Myocyte (in vitro differentiated cells): Measurements from ENCODE around the gene PRR27. TPM values are rescaled to one million over a fixed set of nuclear protein-coding genes. Genes with fewer than 3 reads are reported as not detected.

ENCODE experiments used
- DNase-seq: peaks from one replicate; pipeline ENCODE4 v3.0.0-alpha.2; 2012; ENCODE audit warnings: low read depth
- polyA plus RNA-seq: library from polyadenylated mRNA; unstranded; fragments of >200 nt; gene quantifications from one replicate; pipeline ENCODE4 v1.2.1, GENCODE V29; 2012; ENCODE audit warnings: missing spikeins
- total RNA-seq: library from RNA; depleted of rRNA; stranded (reverse); fragments of >200 nt; gene quantifications from 2 replicates; pipeline ENCODE4 v1.2.3, GENCODE V29; 2014

The PRR27 gene
- total RNA-seq: not detected in 2 replicates
- polyA plus RNA-seq: not detected

DNA sequence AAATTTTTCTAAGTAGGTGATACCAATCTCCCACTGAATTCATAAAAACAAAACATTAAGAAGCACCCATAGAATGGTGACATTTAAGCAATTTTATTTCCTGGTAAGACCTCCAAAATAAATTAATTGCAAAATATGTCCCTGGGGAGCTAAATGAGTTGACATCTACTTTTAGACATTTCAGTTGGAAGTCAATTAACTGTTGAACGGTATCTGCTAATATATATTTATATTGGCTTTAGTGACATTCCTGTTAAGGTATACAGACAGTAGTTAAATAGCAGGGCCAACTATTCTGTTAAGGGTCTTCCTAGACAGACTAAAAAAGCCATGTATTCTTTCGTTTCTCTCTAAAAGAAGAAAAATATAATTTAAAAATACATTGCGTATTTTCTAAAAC, at the start of gene PRR27:
PRR27 (plus strand) TSS at position 301 of the 400 bp plus-strand sequence. CDS start 139 bp downstream, outside the sequence.
- DNase-seq: no peak

DNA sequence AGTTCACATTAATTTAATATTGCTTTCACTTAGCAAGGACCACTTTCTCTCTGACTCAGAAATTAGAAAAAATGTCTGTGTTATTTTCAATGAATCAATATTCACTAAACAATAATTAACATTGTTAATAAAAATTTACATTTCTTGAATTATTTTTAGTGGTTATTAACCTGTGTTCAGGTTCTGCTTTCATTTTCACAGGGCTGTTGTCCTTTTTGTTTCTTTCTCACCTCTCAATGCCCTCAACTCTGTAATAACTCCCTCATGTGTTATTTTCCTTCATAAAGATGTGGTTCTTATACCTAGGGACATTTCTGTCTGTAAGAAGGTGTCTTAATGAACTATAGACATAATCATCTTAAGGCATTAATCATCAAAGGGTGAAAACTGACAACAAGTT, 43.1 kb upstream of the PRR27 start:
- DNase-seq: no peak

DNA sequence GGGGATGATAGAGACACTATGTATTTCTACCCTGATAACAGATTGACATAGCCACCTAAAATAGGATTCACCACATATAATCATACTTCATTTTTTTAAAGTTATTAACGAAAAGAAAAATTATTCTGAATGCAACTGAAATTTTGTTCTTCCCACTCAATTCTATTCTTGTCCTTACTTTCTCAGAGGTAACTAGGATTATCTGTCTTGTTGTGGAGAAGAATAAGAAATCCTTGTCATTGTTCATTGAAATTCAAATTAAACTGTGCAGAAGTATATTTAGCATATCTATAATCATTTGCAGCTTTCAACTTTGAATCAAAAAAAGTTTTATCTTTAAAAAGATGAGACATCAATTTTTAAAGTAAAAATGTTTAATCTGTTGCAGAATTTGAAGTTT, 40.4 kb upstream of the PRR27 start:
- no peak for DNase-seq

DNA sequence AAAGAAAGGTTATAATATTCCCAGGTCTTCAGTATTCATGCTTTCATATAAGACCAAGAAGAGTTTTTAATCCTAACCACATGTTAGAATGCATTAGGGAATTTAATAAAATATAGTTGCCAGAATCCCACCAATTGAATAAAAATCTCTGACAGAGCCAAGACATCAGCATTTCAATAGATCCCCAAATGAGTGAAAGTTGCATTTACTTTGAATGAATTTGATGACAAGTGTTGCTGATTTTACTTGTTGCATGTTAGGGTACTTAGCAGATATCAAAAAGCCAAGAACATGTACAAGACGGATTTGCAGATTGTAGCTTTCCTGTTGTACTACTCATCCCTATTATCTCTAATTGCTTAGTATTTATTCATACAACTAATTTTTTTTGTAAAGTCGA, 39.9 kb upstream of the PRR27 start:
- no peak for DNase-seq

DNA sequence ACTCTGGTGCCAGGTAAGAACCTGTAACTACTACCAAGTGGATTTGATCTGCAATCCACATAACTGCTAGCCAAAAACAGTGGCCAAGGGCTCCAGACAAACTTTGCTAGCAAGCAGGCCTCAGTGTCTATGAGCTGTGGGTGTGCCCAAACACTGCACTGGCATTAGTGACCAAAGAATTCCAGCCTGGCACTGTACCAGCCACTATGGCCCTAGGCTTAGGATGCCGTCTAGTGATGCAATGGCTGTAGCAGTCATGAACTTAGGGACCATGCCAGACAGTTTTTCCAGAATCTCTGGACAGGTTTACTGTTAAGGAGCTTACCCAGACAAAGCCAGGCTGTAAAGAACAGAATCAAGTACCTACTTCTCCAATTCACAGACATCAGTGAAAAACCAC, 33.7 kb upstream of the PRR27 start:
- no peak for DNase-seq

DNA sequence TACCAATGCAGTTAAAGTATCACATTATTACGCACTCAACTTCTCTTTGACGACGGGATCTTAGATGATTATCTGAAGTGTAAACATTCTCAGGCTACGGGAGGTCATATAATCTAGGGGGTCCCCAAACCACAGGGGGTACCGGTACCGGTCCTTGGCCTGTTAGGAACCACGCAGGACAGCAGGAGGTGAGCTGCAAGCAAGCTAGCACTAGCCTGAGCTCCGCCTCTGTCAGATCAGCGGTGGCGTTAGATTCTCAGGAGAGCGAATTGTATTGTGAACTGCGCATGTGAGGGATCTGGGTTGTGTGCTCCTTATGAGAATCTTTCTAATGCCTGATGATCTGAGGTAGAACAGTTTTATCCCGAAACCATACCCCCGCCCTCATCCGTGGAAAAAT, 20.6 kb upstream of the PRR27 start:
- no peak for DNase-seq

DNA sequence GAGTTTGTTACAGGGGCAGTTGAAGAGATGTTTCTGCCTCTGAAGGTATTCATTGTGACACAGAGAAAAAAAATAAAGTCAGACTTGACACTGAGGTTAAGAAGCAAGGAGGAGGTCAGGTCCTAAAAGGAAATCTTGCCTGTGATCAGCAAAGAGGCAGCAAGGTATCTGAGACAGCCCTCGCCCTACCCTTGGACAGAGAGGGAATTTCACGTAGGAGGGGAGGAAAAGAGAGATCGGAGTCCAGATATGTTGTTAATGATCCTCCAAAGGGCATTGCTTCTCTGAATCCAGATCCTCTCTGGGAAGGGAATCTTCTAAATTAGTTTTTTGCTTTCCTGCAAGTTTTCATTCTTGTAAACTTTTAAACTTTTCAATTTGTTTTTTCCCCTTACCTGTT, 15.3 kb upstream of the PRR27 start:
- no peak for DNase-seq

DNA sequence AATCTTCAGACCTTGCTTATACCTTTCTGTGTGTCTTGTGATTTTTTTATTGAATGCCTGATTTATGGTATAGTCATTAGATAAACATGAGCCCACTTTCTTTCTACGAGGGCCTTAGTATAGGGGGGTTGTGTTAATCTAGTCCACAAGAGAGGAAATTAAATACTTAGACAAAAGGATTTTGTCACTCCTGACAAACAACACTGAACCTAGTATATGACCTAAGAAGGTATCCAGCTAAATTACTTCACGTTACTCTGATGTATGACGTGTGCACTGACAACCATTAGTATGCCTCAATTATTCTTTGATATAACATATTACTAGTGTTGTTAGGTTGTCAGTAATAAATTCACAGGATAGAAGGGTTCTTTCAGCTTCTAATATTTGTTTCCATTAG, 2.8 kb upstream of the PRR27 start:
- DNase-seq: no peak

DNA sequence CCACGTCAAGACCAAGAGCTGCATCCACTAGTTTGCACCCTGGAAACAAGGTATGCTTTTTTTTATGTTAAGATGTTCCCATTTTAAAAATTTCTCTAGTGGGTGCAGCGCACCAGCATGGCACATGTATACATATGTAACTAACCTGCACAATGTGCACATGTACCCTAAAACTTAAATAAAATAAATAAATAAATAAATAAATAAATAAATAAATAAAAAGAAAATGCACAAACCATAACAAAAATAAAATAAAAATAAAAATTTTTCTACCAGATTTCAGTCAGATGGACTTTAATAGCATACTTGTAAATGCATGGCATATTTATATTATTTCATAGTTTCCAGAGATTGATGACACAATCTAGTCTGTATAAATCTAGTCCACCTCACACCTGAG, 1.9 kb upstream of the PRR27 start:
- DNase-seq: no peak

DNA sequence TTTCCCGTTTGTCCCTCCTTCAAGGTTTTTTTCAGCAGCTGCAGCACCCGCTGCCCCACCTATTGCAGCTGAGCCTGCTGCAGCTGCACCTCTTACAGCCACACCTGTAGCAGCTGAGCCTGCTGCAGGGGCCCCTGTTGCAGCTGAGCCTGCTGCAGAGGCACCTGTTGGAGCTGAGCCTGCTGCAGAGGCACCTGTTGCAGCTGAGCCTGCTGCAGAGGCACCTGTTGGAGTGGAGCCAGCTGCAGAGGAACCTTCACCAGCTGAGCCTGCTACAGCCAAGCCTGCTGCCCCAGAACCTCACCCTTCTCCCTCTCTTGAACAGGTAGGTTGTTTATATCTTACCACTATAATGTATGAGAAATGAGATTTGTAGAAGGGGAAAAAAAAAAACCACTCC, 4.5 kb downstream of the PRR27 start:
- DNase-seq: no peak

DNA sequence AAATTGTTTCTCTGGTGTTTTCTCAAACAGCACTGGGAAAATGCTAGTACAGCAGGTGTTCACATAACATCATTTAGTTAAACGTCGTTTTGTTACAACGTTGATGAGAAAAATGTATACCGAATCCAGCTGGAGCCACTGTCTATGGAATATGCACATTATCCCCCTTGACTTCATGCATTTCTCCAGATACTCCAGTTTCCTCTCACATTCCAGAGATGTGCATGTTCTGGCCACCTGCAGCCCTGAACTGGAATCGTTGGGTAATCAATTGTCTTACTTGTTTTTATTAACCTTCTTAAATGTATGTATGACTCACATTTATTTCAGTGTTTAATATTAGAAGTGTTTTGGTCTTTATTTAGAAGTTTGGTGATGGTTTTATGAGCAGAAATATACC, 23.1 kb downstream of the PRR27 start:
- DNase-seq: no peak

DNA sequence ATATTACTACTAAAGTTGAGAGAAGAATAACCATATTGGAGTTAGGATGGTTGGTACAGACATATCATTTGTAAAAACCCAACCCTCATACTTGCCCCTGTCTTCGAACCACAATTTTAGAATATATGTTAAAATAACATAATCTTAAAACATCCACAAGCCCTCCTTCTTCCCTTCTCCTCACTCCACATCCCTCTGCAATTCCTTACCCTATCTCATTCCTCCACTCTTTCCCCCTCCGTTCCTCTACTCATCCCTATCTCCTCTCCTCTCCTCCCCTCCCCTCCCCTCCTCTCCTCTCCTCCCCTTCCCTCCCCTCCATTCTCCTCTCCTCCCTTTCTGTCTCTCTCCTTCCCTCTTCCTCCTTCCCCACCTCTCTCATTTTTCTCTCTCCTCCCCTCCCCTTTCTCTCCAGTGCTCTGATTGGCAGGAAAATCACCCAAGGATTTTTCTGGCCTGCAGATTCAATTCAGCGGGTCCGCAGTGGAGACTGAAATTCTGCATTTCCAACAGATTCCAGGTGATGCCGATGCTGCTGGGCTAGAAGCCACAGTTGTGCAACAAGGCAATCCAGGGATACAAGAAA, 24.1 kb downstream of the PRR27 start:
- no peak for DNase-seq

DNA sequence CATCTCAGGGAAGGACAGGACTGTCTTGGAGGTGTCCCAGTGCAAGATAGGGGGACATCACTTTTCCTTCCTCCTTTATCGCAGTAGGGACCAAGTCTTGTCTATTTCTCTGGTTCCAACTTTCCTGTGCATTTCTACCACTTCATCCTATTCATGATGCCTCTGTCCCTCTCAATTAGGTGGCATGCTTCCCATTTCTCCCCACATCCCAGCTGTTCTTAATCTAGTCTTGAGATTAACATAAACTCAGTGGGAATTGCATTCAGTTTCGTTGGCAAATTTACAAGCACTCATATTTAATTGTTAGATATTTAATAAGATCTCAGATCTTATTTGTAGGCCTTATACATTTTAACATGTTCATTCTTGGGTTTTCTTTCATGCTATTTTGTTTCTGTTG, 25.8 kb downstream of the PRR27 start:
- no peak for DNase-seq

DNA sequence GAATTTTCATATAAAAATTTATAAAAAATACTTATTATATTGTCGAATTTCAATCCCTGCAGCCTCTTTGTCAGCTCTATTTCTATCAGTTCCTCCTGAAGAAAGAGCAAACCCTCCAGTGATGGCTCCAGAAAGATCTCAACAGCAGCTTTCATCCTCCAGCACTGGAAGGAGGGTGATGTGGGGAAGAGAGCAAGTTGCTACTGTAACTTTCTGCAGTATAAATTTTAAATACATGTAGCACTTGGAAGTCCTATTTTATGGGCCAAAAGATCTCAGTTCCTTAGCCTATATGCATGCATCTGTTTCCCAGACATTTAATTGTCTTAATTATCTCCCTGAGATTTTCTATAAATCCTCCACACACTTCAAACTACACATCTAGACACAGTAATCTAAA, 27.8 kb downstream of the PRR27 start:
- DNase-seq: no peak

DNA sequence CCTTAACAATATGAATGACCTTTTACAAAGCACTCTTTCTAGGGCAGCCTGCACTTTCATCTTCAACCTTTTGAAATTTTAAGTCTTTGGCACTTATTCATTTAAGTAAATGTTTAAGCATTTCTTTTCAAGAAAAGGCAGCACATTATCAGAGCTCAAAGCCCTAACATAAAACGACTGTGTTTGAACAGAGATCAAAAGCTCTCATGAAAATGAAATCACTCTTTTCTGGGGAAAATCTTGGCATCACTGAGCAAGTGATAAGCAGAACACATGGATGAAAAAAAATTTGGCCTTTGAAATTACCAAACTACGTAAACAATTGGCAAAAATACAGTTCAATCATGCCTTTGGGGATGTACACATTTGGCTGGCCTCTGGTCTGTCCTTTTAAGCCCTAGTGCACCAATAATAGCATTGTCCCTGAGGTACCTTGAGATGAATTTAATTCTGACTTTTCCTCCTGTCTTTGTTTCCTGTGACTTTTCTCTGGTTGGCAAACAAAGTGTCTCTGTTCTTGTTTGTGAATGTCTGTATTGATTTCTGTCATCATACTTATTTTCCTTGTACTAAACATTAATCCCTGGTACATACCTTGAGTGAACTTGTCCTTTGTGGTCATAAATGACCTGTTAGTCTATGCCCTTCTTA, 28.6 kb downstream of the PRR27 start:
- no peak for DNase-seq

DNA sequence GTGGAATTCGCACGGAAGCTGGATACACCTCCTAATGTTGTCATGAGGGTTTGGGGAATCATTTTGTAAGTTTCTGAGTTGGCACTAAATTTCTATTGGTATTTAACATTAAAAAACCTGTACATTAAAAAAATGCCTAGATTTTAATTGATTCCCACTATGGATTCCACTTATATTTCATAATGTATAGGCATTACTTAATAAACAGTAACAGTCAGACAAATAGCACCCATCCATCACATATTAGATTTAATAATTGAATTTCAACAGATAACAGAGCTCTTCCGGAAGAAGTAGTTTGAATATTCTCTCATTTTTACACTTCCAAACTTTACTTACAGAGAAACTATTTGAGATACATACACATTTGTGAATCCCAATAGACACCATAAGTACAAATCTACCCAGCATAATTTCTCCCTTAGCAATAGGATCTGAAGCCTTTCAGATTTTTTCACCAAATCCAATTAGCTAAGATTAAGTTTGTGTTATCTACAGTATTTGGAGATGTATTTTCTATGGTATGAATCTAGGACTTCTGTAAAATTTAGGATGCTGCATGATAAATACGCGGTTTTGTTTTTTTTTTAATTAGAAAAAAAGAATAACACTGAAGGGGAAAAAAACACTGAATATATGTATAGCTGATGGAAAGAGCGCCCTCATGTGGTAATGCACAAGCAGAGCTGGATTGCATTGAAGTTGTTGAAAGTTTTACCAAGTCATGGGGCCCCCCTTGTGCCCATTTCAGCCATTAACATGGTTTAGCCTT, 29.3 kb downstream of the PRR27 start:
- peak; percentile 10 for DNase-seq

DNA sequence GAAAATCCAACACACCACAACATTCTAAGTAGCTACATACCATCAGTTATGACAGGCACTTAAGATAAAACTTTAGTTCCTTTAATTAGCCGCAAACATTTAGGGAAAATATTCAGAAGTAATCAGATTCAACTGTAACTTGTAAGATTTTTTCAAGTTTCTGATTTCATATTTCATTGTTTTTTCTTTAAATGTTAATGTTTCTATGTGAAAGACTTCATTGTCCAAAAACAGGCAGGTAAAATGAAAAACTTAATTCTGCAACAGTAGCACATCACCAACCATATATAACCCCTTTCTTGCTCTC, 29.9 kb downstream of the PRR27 start:
- DNase-seq: no peak

DNA sequence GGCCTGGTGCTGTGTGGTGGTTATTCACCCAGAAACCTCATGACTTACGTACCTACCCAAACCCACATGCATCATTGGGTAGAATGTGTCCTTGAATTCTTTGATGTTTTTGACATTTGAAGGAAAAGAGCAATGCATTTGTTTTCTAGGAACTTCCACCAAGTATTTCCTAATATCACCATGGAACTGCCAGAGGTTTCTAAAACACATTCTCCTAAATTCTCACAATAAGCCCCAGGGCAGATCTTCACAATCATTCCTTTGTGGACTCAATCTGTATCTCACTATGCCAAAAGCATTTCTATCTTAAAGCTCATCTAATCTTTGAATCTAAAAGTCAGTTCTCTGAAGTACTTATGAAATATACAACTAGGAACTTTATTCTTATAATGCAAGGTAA, 33.2 kb downstream of the PRR27 start:
- no peak for DNase-seq

DNA sequence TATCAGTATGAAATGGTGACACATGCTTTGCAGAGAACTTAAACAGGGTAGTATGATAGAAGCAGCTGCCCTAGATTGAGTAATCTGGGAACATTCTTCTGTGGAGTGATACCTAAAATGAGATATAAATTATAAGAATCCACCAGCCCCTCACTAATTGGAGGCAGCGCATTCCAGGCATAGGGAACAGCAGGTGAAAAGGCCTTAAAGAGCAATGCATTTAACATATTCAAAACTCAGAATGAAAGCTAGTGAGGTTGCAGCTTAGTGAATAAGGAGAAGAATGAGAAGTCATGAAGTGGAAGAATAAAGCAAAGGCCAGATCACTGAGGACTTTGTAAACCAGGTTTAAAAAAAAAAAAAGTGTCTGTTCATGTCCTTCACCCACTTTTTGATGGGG, 36.5 kb downstream of the PRR27 start:
- no peak for DNase-seq

DNA sequence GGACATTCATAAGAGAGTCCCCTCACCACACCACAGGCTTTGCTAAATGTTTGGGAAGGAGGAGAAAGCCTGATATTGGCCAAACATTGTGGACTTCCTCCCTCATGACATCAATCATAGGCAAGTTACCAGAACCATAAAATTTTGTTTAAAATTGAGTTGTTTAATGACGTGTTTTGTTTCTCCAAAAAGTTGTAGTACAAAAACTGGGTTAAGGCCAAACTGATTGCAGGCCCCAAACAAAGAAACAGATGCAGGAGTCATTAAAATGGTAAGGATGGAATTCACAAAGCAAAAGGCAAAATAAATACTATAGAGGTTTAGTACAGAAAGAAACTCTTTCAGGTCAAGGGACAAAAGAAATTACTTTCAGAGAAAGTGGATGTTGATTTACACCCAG, 37.6 kb downstream of the PRR27 start:
- DNase-seq: no peak

DNA sequence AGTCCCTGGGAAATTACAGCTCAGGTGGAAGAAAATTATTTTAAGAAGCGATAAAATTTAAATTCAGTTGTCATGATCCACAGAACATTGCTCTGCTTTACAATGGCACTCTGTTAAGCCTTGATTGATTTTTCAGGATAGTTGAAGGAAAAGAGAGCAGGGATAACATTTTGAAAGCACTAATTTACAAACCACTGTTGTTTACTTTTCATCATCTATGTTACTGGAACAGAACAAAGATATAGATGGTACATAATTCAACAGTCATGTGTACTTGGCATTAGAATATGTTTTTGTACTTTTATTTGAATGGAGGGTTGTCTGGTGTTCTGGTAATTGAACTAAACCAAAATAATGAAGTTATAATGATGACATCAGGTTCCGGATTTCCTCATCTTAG, 38.9 kb downstream of the PRR27 start:
- DNase-seq: no peak

DNA sequence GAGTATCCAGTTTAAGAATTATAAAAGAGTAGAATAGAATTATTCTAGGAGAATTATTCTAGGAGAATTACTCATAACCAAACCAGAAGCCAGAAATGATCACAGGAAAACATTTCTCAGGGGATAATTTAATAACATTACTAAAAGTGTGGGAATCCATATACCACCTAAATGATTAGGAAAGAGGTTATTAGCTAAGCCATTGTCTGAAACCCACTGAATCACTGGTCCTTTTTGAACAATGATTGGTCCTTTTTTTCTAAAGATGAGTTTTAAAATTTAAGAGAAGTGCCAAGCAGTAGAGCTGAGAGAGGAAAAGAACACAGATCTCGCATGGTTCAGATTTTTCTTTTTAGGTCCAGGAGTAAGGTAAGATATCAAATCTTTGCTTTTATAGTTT, 41.4 kb downstream of the PRR27 start, which contains the start of gene ODAM:
ODAM (plus strand) TSS at position 301 of the 400 bp plus-strand sequence. CDS start 819 bp downstream, outside the sequence.
- no peak for DNase-seq

DNA sequence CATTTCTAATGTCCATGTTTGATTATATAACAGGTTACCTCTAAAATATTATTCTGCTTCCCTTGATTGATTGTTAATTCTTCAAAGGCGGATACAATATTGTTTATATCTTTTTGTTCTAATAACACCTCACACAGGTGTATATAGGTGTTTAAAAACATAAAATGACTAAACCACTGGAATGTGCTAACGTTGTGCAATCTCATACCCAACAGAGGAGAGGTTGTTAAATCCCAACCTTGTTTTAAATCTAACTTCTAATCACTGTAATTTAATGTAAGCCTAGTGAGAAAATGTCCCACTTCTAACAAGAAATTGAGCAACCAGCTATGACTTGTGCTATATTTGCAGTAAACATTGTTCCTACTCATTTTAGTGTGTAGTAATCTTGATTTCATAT, 42.8 kb downstream of the PRR27 start:
- DNase-seq: no peak
